A549 (cell line): ENCODE results near the gene INSIG1.

Experiments used
- BHLHE40 ChIP-seq: IDR thresholded peaks from 2 replicates; pipeline ENCODE4 v1.6.1; 2012; ENCODE audit warnings: low read depth, low read length, inconsistent platforms
- JUNB ChIP-seq: fragments of >200 bp; sonication (Bioruptor Twin); formaldehyde crosslinking; IDR thresholded peaks from 2 replicates; pipeline ENCODE4 v1.6.1; 2016
- SMC3 ChIP-seq: fragments of >200 bp; sonication (Bioruptor Twin); formaldehyde crosslinking; IDR thresholded peaks from 3 replicates; pipeline ENCODE4 v1.6.1; 2018; ENCODE audit warnings: inconsistent platforms
- TF ChIP-seq, protein P1 (sequence below): fragments of >200 bp; sonication (Bioruptor Twin); formaldehyde crosslinking; IDR thresholded peaks from 3 replicates; pipeline ENCODE4 v1.5.1; 2016

DNA sequence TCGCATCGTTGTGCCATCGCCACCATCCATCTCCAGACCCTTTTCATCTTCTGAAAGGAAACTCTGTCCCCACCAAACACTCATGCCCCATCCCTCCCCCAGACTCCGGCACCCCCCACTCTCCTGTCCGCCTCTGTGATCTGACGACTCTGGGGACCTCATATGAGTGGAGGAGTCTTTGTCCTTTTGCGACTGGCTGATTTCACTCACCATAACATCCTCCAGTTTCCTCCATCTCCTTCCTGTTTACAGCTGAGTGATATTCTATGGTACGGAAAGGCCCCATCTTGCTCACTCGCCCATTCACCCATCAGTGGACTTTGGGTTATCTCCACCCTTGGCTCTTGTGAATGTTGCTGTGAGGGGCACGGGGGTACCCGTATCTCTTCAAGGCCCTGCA lies 11.8 kb upstream of the INSIG1 start:
- TF ChIP-seq, protein P1, sequence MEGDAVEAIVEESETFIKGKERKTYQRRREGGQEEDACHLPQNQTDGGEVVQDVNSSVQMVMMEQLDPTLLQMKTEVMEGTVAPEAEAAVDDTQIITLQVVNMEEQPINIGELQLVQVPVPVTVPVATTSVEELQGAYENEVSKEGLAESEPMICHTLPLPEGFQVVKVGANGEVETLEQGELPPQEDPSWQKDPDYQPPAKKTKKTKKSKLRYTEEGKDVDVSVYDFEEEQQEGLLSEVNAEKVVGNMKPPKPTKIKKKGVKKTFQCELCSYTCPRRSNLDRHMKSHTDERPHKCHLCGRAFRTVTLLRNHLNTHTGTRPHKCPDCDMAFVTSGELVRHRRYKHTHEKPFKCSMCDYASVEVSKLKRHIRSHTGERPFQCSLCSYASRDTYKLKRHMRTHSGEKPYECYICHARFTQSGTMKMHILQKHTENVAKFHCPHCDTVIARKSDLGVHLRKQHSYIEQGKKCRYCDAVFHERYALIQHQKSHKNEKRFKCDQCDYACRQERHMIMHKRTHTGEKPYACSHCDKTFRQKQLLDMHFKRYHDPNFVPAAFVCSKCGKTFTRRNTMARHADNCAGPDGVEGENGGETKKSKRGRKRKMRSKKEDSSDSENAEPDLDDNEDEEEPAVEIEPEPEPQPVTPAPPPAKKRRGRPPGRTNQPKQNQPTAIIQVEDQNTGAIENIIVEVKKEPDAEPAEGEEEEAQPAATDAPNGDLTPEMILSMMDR: no peak
- TF ChIP-seq SMC3: no peak
- TF ChIP-seq BHLHE40: no peak
- no peak for TF ChIP-seq JUNB
